GM21390 (cell line): Measurements from ENCODE around the gene CELSR1.

Experiments used
- ATAC-seq: cut with Tn5 transposase; IDR thresholded peaks from one replicate; pipeline ENCODE4 v1.9.1; 2021; ENCODE audit not compliant: unreplicated experiment

CELSR1 gene

DNA sequence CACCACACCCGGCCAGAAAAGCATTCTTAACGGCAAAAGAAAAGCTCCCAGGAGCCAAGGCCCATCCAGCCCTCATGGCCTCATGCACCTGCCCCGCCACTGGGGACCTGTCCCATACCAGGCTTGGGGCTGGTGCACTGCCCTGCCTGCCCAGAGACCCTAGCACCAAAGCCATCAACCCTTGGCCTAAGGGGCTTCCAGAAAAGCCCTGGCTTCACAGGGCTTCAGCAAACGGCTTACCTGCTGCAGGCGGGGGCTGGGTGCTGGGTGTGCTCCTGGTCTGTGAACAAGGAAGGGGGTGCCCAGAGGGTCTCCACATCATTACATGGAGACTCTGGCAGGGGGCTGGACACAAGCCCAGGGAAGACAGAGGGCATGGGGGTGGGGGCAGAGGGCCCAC lies 89.5 kb downstream of the CELSR1 start:
- ATAC-seq, result no peak

DNA sequence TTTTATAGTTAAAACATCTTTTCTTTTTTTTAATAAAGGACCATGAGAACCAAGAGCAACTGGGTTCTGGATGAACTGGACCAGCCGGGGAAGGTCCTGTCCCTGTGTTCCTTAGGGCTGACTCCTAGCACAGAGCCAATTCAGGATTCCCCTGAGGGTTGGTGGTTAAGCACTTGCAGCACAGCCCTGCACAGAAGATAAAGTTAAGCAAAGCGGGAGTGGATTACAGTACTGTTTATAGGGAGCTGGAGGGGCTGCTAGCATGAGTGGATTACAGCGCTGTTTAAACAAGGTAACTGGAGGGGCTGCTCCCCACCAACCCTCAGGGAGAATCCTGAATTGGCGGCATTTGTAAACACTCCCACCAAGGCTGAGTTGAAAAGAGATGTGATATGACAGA lies 90.6 kb downstream of the CELSR1 start:
- ATAC-seq, result no peak

DNA sequence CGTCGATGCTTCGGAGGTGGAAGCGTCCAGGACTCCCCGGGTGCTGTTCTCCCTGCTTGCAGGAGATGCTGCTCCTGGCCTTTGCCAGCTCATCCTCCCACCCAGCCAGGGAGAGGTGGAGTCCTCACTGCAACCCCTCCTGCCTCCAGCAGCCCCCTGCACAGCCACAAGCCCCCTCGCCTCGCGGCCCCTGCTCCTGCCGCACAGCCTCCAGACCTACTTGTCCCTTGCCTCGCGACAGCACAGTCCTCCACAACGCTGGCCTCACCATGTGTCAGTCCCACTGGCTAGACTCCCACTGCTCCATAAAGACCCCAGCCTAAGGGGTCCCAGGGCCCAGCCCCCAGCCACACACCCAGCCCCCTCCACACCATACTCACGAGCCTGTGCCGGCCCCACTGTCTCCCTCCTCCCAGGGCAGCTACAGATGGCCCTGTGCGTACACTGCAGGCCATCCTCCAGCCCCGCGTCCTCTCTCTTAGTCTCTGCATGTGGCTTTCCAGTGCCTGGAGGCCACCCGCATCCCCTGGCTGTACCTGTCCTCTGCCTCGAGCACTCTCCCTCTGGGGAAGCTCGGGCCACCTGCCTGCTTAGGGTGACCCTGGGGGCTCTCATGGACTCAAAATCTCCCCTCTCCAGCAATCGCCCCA lies 91.5 kb downstream of the CELSR1 start:
- ATAC-seq, result no peak

DNA sequence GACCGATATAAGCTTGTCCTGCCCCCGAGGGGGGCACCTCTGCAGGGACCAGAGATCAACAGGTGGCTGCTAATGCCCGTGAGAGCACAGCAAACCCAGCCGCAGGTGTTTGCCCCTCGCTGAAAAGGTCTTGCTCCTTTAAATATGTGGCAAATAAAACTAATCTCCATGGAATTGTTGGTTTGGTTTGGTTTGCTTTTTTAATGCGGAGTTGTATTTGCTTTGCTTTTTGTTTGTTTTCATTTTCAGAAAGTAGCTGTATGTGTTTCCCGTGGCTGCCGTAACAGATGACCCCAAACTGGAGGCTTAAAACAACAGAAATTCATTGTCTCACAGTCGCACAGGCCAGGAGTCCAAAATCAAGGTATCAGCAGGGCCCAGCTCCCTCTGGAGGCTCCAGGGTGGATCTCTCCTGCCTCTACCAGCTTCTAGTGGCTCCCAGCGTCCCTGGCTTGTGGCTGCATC lies 93.0 kb downstream of the CELSR1 start:
- no peak for ATAC-seq

DNA sequence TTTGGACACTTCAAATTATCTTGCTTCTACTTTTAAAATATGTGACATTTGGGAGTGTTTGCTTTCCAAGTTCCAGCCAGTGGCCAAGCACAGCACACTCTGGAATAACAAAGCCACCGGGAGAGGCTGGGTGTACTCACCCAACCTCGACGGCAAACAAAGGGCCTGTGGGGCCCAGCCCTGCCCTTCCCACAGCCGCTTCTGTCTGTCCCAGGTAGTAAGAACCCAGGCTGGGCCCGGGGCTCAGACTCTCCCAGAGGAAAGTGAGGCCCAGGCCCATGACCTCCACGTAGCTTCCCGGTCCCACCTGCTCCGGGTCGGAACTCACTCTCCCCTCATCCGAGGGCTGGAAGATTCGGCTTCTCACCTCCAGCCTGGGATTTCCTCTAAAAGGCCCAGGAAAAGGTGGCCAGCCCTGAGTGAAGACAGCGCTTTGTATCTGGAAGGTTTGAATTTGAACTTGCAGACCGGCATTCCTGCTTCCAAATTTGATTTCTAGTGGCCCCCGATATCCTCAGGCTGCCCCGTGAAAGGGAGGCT lies 93.5 kb downstream of the CELSR1 start:
- no peak for ATAC-seq

DNA sequence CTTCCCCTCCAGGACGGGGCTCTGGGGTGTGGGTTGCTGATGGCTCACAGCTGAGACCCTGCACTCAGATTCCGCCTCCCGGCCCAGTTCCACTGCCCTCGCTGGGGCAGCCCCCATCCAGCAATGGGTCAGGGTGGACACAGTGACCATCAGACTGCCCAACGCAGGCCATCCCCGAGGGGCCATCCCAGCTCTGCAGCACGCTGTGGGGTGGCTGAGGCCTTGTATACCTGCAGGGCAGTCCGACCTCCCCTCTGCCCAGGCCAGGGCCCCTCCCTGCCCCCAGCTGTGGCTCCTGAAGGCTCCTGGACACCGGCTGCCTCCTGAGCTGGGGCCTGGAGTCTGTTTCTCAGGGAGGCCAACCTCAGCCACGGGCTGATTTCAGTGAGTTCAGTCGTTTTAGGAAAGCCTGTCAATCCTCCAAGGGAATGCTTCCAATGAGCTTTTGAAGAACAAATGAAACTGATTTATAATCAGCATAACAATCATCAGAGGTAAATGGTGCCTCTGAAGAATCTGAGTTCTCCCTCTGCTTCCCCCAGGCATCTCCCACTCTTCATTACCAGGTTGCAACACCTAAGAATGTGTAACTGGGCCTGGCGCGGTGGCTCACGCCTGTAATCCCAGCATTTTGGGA lies 95.1 kb downstream of the CELSR1 start:
- no peak for ATAC-seq

DNA sequence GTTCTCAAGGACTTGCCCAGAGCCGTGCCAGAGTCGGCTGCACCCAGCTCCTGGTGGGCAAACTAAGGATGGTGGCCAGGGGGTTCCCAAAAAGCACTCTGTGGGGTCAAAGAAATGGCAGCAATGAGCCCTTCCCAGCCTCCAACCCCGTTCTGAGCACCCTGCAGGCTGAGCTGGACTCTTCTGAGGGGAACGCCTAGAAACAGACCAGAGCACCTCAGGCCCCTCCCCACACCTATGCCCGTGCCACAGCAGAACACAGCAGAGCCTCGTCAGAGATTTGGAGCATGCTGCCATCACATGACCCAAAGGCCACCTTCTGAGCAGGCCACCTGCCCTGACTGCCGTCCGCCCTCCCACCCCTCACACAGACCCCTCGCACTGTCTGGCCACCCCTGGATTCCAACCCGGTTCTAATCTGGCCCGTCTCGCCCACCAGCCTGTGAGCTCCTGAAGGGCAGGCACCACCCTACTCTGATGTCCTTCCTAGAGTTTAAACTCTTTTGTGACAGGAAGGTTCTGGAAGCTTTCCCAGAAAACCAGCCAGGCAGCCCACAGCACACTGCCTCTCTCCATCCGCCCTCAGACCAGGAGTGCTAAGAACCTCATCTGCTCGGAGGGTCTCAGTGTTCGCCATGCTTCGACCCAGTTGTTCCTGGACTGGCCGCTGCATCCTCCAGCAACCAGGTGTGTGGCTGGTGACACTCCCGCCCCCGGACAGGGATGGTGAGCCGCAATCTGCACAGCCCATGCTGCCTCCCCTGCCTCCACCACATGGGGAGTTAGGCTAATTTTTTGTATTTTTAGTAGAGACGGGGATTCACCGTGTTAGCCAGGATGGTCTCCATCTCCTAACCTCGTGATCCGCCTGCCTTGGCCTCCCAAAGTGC lies 97.6 kb downstream of the CELSR1 start:
- ATAC-seq, result no peak

DNA sequence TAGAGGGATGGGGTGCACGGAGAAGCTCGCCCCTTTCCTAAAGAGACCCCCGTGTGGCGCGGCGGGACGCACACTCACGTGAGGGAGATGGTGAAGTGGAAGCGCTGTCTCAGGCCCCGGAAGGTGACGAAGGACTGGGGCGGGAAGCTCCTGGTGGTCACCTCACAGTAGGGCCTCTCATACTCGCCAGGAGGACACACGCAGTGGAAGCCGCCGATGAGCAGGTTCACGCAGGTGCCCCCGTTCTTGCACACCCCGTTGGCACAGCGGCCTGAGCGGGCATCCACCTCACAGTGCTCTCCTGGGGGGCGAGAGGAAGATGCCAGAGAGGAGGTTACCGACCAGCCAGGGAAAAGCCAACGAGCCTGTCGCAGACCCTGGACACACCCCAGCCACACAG lies 98.3 kb downstream of the CELSR1 start:
- no peak for ATAC-seq

DNA sequence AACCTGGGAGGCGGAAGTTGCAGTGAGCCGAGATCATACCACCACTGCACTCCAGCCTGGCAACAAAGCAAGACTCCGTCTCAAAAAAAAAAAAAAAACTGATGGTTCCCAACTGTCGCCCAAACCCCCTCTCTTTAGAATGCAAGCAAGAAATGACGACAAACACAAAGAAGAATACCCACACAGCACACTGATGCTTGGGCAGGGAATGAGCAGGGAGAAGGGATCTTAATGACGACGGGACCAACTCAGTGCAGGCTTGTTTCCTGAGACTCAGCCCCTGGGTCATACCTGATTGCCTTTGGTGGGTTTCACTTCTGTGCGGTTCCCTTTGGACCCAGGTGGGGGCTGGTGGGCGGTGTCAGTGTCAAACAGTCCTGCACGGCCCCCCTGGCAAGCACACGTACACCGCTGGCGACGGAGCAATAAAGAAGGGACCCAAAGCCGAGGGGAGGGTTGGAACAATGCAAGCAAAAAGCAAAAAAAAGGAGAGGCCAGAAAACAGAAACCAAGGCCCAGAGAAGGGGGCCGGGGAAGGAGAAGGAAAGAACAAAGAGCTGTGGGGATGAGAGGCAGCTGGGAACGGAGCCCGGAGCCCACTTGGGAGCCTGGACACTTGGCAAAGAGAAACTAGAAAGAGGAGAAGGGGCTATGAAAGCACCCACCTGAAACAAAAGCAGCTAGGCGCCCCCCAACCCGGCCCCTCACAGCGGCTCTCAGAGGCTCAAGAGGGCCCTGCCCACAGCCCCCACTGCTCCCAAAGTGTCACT lies 99.6 kb downstream of the CELSR1 start:
- no peak for ATAC-seq

DNA sequence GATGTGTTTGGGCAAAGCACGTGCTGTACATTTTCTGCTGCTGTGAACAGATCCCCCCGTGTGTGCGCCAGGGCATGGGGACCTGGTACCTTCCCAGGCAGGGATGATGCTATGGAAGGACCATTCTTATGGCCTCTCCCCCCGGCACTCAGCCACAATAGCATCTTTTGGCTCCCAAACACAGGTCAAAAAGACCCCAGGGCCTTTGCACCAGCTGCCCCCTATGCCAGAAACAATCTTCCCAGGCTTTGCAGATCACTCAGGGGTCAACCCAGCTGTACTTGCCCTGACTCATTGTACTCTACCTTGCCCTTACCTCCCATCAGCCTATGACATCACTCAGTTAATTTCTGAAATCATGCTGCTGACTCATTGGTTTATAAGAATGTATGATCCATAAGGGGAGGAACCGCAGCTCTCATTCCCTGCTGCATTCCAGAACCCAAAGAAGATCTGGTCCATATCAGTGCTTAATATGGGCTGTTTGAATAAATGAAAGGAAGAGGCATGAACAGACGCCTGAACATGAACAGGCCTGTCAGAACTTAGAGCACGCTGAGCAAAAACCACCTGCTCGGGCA lies 100.7 kb downstream of the CELSR1 start:
- ATAC-seq, result no peak

DNA sequence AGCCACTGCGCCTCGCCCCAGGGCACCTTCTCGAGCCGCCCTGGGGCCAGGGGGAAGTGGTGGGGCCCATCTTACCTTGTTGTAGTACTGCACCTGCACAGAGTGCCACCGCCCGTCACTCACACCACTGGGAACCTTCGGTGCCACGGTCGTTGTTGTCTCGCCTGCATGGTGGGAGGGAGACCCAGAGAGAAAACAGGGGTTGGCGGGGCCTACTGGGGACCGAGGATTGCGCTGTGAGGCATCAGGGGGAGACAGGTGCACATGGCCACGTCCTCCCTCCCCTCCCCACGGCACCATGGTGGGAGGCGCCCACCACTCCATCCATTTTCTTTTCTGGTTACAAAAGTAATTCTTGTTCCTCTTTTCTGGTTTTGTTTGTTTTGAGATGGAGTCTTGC lies 104.1 kb downstream of the CELSR1 start:
- ATAC-seq, result no peak

DNA sequence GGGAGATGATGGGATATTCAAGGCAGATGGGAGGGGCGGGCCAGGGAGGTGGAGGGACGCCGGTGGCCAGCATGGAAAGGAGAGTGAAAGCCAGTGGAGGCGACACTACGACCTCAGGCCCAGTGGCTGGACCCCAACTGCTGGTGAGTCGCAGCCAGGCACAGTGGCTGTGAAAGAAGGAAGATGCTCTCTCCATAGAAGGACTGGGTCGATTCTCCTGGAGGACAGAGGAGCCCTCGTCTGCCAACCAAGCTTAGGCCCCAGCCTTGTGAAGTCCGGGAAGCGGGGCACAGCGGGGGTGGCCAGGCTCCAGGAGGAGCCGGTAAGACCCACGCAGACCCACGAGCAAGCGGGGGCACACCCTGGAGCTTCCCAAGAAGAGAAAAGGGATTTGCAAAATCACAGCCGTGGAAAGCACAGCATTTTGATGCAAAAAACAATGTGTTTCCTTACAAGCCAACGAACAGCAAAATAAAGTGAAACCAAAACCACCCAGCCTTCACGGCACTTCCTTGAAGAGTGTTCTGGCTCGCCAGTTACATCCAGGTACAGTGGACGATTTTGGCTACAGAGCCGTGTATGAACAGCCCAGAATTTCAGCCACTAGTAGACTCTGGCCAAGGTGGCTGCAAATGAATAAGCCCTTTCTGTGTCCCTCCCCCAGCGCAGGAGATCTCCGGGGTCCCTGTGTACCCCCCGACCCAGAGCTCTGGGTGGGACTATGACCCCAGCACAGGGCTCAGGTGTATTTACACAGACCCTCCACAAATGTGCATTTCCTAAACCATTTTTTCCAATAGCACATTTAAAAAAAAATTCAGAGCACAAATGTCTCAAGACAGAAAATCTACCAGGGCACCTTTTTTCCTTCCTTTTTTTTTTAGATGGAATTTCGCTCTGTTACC lies 105.0 kb downstream of the CELSR1 start:
- ATAC-seq, result no peak

DNA sequence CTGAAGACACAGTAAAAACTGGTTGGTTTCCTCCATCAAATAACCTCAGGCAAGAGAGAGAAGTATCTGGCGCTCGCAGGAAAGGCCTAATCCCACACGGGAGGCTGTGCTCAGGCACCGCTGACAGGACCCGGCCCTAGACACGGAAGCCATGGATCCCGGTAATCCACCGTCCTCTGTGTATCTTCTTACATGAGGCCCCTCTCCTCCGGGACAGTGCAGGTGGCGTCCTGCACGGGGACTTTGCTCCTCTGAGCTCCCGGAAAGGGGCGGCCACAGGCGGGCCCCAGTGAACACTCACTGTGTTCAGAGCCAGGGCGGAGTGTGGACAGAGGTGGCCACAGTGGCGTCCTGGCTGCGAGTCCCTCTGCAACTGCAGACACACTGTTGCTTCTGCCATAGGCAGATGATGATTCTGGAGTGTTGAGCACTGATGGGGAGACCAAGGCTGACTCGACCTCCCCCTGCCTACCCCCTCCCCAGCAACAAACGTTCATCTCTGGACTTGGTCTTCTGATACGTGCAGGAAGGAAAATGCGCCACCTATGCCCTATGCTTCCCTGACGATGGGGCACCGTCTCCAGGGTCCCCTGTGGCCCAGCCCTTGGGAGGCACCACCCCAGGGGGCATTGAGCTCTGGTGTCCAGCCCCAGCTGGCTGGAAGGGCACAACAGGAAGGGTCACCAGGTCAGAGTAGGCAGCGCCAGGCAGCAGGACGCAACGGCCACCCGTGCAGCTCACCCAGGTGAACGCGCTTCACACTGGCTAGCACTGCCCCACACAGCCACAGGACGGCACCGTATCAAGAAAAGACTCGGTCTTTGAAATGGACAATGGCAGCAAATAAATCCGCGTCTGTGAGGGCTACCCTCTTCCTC lies 106.2 kb downstream of the CELSR1 start:
- no peak for ATAC-seq

DNA sequence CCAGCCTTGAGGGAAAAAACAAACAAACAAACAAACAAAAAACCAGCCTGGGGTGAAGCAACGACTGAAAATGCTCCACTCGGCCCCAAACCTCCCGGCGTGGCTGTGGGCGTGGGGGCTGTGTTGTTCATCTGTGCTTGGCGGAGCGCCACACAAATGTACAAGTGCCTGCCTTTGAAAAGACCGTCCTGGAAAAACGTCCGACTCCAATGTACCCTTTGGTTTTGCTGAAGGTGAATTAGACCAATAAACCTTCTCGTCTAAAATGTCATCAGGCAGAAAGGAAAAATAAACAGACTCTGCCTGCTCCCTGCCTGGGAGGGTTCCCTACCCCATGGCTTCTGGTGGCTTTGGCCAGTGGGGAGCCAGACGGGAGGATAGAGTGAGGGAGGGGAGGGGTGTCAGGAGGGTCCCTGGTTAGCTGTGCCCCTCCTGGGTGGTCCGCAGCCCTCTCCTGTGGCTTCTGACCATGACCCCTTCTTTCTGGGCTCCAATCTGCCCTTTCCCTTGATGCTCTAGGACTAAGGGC lies 108.0 kb downstream of the CELSR1 start:
- ATAC-seq, result no peak

DNA sequence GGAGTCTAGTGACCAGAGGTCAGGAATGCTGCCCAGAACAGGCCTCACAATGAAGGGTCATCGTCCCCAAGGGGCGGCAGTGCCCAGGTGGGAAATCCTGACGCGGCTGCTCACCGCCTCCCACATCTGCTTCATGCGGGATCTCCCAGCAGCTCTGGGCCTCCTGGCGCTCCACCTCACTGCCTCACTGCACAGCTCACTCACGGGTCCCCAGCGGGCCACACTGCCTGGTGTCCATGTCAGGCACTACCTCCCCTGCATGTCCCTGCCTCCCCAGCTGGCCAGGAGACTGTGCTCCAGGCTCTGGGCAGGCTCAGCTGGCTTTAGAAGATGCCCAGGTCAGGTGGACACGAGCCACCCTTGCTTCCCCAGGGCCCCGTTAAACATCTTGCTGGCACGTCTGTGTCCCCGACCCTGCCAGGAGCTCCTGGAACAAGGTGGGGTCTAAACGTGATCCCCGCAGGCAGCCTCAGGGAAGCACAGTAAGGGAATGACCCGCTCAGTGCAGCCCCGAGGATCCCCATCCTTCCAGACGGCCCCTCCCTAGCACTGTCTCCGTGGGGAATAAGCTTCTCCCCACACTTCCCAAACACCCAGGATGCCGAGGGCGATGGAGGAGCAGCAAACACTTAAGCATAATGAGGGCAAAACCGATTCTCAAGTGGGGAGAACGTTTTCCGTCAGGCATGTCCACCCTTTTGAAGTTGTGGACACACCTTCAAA lies 108.7 kb downstream of the CELSR1 start:
- no peak for ATAC-seq

DNA sequence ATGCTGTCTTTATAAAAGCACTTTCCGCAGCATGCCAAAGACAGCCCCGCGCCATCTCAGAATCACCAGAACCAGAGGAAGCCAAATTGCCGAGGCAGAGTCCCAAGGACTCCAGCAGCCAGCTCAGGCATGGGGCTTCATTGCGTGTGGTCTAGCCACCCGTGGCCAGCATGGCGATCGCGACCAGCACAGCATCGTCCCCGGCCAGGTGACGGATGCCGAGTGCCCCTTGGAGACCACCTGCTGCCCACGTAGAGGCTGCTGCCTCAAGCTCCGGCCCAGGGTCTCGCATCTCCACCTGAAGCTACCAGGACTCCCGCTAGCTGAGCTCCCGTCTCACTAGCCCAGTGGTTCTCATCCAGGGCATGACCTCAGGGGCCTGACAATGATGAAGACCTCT lies 109.2 kb downstream of the CELSR1 start:
- ATAC-seq, result no peak

DNA sequence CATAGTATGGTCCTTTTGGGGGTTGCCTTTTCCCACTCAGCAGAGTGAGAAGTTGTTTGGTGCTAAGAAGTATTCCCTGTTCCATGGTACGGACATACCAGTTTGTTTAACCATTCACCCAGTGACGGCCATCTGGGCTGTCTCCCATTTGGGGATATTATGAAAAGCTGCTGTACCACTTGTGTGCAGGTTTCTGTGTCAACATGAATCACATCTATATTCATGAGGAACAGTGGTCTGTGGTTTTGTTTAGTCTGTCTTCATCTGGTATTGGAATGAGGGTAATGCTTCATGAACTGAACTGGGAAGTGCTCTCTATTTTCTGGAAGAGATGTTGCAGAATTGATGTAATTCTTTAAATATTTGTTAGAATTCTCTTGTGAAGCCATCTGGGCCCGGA lies 112.4 kb downstream of the CELSR1 start:
- no peak for ATAC-seq

DNA sequence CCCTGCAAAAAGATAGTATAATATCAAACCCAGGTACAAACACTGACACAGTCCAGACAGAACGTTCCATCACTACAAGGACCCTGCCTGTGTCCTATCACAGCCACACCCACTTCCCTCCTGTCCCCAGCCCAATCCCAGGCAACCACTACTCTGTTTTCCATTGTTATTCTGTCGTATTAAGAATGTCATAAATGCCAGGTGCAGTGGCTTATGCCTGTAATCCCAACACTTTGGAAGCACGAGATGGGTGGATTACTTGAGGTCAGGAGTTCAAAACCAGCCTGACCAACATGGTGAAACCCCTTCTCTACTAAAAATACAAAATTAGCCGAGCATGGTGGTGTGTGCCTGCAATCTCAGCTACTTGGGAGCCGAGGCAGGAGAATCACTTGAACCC lies 112.9 kb downstream of the CELSR1 start:
- ATAC-seq, result no peak
